Ishikawa (cell line): Measurements from ENCODE around the gene ARID1B.

Experiments
- CEBPB ChIP-seq: IDR thresholded peaks from 2 replicates; pipeline ENCODE4 v1.6.1; 2012
- CREB1 ChIP-seq: IDR thresholded peaks from 2 replicates; pipeline ENCODE4 v1.6.1; 2012; ENCODE audit warnings: low read depth
- EGR1 ChIP-seq: IDR thresholded peaks from 2 replicates; pipeline ENCODE4 v1.6.1; 2012
- EP300 ChIP-seq: IDR thresholded peaks from 2 replicates; pipeline ENCODE4 v1.6.1; 2012; ENCODE audit warnings: borderline replicate concordance
- FOXM1 ChIP-seq: IDR thresholded peaks from 2 replicates; pipeline ENCODE4 v1.6.1; 2012; ENCODE audit warnings: low read depth, borderline replicate concordance
- MAX ChIP-seq: IDR thresholded peaks from 2 replicates; pipeline ENCODE4 v1.6.1; 2012
- NFIC ChIP-seq: IDR thresholded peaks from 2 replicates; pipeline ENCODE4 v1.6.1; 2012
- RAD21 ChIP-seq: IDR thresholded peaks from 2 replicates; pipeline ENCODE4 v1.6.1; 2012; ENCODE audit warnings: low read depth
- REST ChIP-seq: IDR thresholded peaks from 2 replicates; pipeline ENCODE4 v1.6.1; 2012; ENCODE audit warnings: low read depth, mild to moderate bottlenecking
- TAF1 ChIP-seq: IDR thresholded peaks from 2 replicates; pipeline ENCODE4 v1.6.1; 2012; ENCODE audit warnings: low read depth, mild to moderate bottlenecking
- TCF12 ChIP-seq: IDR thresholded peaks from 2 replicates; pipeline ENCODE4 v1.6.1; 2012; ENCODE audit warnings: low read depth
- TEAD4 ChIP-seq: IDR thresholded peaks from 2 replicates; pipeline ENCODE4 v1.6.1; 2012
- YY1 ChIP-seq: IDR thresholded peaks from 2 replicates; pipeline ENCODE4 v1.6.1; 2012; ENCODE audit warnings: low read depth
- ZBTB7A ChIP-seq: IDR thresholded peaks from 2 replicates; pipeline ENCODE4 v1.6.1; 2012; ENCODE audit warnings: low read depth
- TF ChIP-seq, protein P1 (sequence below): IDR thresholded peaks from 2 replicates; pipeline ENCODE4 v1.6.1; 2012

Gene ARID1B

DNA sequence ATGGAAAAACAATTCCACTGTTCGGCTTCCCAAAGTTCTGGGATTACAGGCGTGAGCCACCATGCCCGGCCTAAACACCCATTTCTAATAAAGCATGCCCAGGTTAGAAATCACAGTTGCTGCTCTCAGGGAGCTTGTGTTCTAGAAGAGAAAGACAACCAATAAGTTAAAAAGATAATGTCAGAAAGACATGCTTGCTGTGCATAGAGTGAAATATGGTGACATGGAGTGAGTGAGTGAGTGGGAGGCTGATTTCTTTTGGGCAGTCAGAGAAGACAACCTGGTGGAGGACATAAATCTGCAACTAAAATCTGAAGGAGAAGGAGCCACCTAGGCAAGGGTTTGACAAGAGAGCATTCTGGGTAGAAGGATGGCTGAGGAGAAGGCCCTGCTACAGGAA lies 222.6 kb downstream of the ARID1B start:
- TF ChIP-seq RAD21 = no peak
- TF ChIP-seq TCF12 = no peak
- no peak for TF ChIP-seq TAF1
- TF ChIP-seq YY1 = no peak

GRCh38 chr6:157001716-157002115 lies 224.5 kb downstream of the ARID1B start:
- no peak for TF ChIP-seq NFIC
- no peak for TF ChIP-seq CREB1
- no peak for TF ChIP-seq ZBTB7A
- TF ChIP-seq TCF12 = no peak
- no peak for TF ChIP-seq CEBPB
- no peak for TF ChIP-seq TAF1

DNA sequence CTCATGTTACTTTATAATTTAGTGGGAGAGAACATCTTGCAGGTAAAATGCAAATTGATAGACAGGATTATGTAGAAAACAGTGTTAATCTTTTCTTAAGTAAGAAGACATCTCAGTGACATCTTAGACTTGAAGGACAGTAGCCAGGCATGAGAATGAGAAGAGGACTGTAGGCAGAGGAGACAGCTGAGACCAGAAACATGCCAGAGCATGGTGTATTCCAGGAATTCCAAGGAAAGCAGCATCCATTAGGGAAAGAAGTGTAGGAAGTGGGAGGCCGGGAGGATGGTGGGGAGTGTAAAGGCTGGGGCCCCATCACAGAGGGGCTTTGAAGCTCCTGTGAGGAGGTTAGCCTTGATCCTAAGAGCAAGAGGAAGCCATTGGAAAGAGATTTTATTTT lies 225.6 kb downstream of the ARID1B start:
- TF ChIP-seq NFIC (no peak), MAX (no peak), FOXM1 (no peak), EP300 (no peak), EGR1 (no peak), TEAD4 (no peak), CEBPB (no peak), REST (no peak), ZBTB7A (no peak), RAD21 (no peak), YY1 (no peak)
- TF ChIP-seq, protein P1, sequence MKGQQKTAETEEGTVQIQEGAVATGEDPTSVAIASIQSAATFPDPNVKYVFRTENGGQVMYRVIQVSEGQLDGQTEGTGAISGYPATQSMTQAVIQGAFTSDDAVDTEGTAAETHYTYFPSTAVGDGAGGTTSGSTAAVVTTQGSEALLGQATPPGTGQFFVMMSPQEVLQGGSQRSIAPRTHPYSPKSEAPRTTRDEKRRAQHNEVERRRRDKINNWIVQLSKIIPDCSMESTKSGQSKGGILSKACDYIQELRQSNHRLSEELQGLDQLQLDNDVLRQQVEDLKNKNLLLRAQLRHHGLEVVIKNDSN = no peak

- TF ChIP-seq REST (no peak), CEBPB (no peak), FOXM1 (no peak)
Measured at GRCh38 chr6:157005940-157006339, 228.8 kb downstream of the ARID1B start.

GRCh38 chr6:157008568-157008967 lies 231.4 kb downstream of the ARID1B start:
- TF ChIP-seq FOXM1 (no peak), TEAD4 (no peak), REST (no peak), EGR1 (no peak), CEBPB (no peak), ZBTB7A (no peak), CREB1 (no peak), RAD21 (no peak), MAX (no peak), TCF12 (no peak), TAF1 (no peak), EP300 (no peak), YY1 (no peak)
- TF ChIP-seq, protein P1 = no peak

- no peak for TF ChIP-seq NFIC
- no peak for TF ChIP-seq TCF12
Measured at GRCh38 chr6:157012355-157012754, 235.2 kb downstream of the ARID1B start.
